NB4 (cell line): ENCODE measurements around the gene DCUN1D1.

Source experiments
- DNase-seq: peaks from one replicate; pipeline ENCODE4 v3.0.0; 2010; ENCODE audit warnings: low read depth
- H3K4me3 ChIP-seq: one replicate; pipeline ENCODE4 v1.5.1; 2011; ENCODE audit warnings: mild to moderate bottlenecking, low read depth, low read length, moderate library complexity
- CTCF ChIP-seq: IDR thresholded peaks from one replicate; pipeline ENCODE4 v1.5.1; 2012; ENCODE audit warnings: low read depth, low read length
- MAX ChIP-seq: IDR thresholded peaks from 2 replicates; pipeline ENCODE4 v1.6.1; 2011; ENCODE audit warnings: low read depth, low read length
- MYC ChIP-seq: IDR thresholded peaks from 2 replicates; pipeline ENCODE4 v1.6.1; 2011; ENCODE audit warnings: low read depth, low read length
- POLR2A ChIP-seq: IDR thresholded peaks from 2 replicates; pipeline ENCODE4 v1.6.1; 2011; ENCODE audit warnings: mild to moderate bottlenecking; ENCODE audit not compliant: insufficient read length; ENCODE audit errors: extremely low read depth

DCUN1D1 gene

GRCh38 chr3:182947888-182948287 is 32.5 kb downstream of the DCUN1D1 start:
- no peak overlapping the region for H3K4me3 ChIP-seq
- TF ChIP-seq MYC (no peak), POLR2A (no peak), MAX (no peak), CTCF (no peak)
- peak; percentile 29 for DNase-seq

- TF ChIP-seq MYC (no peak), MAX (no peak), CTCF (no peak), POLR2A (no peak)
- DNase-seq = no peak
- no peak overlapping the region for H3K4me3 ChIP-seq
Measured at GRCh38 chr3:182941719-182942118, 38.6 kb downstream of the DCUN1D1 start.

- H3K4me3 ChIP-seq = no peak overlapping the region
- no peak for TF ChIP-seq MYC
- DNase-seq = no peak
Measured at GRCh38 chr3:182940266-182940808, 40.0 kb downstream of the DCUN1D1 start.

GRCh38 chr3:182937293-182938051 is 42.9 kb downstream of the DCUN1D1 start:
- H3K4me3 ChIP-seq = no peak overlapping the region
- DNase-seq = peak; percentile 36
- TF ChIP-seq CTCF (no peak), MAX (no peak), POLR2A (no peak), MYC (no peak)

- DNase-seq = no peak
- H3K4me3 ChIP-seq = no peak overlapping the region
- TF ChIP-seq POLR2A (no peak), MAX (no peak), CTCF (no peak), MYC (no peak)
Measured at GRCh38 chr3:182936918-182937285, 43.4 kb downstream of the DCUN1D1 start.

GRCh38 chr3:182936239-182936917 is 44.0 kb downstream of the DCUN1D1 start:
- no peak for DNase-seq
- H3K4me3 ChIP-seq = no peak overlapping the region

More at GRCh38 chr3:182936239-182936917, 44.0 kb downstream of the DCUN1D1 start:
- TF ChIP-seq POLR2A (no peak), MYC (no peak), CTCF (no peak), MAX (no peak)
